Liver (tissue), 9 donors: Measurements from ENCODE around the gene JMJD1C. TPM values are rescaled to one million over a fixed set of nuclear protein-coding genes. Genes with fewer than 3 reads are reported as not detected.

Source experiments
- DNase-seq: peaks from one replicate; pipeline ENCODE4 v3.0.0-alpha.2; 2017; ENCODE audit warnings: low spot score
- H3K27ac ChIP-seq, 2 donors: one replicate each; pipeline ENCODE4 v1.7.0; 2013; ENCODE audit warnings: inconsistent platforms in 2 of 2, low read length in 2 of 2, control low read depth in 1 of 2, low read depth in 1 of 2, mild to moderate bottlenecking in 1 of 2
- H3K27me3 ChIP-seq, 4 donors: one replicate each; pipeline versions ENCODE4 v1.6.1 to v1.7.0; 2013; ENCODE audit warnings: low read length in 3 of 4, inconsistent platforms in 1 of 4, mild to moderate bottlenecking in 1 of 4, moderate library complexity in 1 of 4; ENCODE audit not compliant: control insufficient read depth in 4 of 4, insufficient read depth in 4 of 4
- H3K36me3 ChIP-seq, 4 donors: one replicate each; pipeline versions ENCODE4 v1.6.1 to v1.7.0; 2013; ENCODE audit warnings: low read length in 3 of 4, mild to moderate bottlenecking in 3 of 4, low read depth in 1 of 4, moderate library complexity in 1 of 4; ENCODE audit not compliant: control insufficient read depth in 4 of 4, insufficient read depth in 3 of 4
- H3K4me1 ChIP-seq, 4 donors: one replicate each; pipeline versions ENCODE4 v1.6.1 to v1.7.0; 2013; ENCODE audit warnings: low read length in 3 of 4, mild to moderate bottlenecking in 3 of 4, moderate library complexity in 1 of 4; ENCODE audit not compliant: control insufficient read depth in 4 of 4, insufficient read depth in 4 of 4
- H3K4me3 ChIP-seq, 3 donors: one replicate each; pipeline versions ENCODE4 v1.6.1 to v1.7.0; 2013; ENCODE audit warnings: low read length in 3 of 3, control low read depth in 1 of 3, low read depth in 1 of 3, mild to moderate bottlenecking in 1 of 3
- H3K9ac ChIP-seq, 2 donors: one replicate each; pipeline ENCODE4 v1.7.0; 2013; ENCODE audit warnings: low read length in 2 of 2, mild to moderate bottlenecking in 2 of 2, moderate library complexity in 2 of 2, control low read depth in 1 of 2, low read depth in 1 of 2
- H3K9me3 ChIP-seq, 4 donors: one replicate each; pipeline versions ENCODE4 v1.6.1 to v1.7.0; 2013; ENCODE audit warnings: low read length in 3 of 4; ENCODE audit not compliant: control insufficient read depth in 4 of 4
- EGR1 ChIP-seq, 2 donors: IDR thresholded peaks; 2 replicates each; pipeline ENCODE4 v1.6.1; 2016 to 2018; ENCODE audit warnings: antibody characterized with exemption in 2 of 2, low read depth in 2 of 2
- FOXA1 ChIP-seq: IDR thresholded peaks from 2 replicates; pipeline ENCODE4 v1.6.1; 2016; ENCODE audit warnings: antibody characterized with exemption
- FOXA2 ChIP-seq: IDR thresholded peaks from 2 replicates; pipeline ENCODE4 v1.6.1; 2016; ENCODE audit warnings: antibody characterized with exemption
- GABPA ChIP-seq, 2 donors: IDR thresholded peaks in 1 of 2; conservative IDR thresholded peaks in 1 of 2; 2 replicates each; pipeline ENCODE4 v1.6.1; 2016; ENCODE audit warnings: antibody characterized with exemption in 2 of 2, mild to moderate bottlenecking in 1 of 2, moderate library complexity in 1 of 2
- HNF4A ChIP-seq, 2 donors: conservative IDR thresholded peaks; 2 replicates each; pipeline ENCODE4 v1.6.1; 2016; ENCODE audit warnings: antibody characterized with exemption in 2 of 2, mild to moderate bottlenecking in 2 of 2
- HNF4G ChIP-seq: IDR thresholded peaks from 2 replicates; pipeline ENCODE4 v1.6.1; 2016; ENCODE audit warnings: antibody characterized with exemption
- JUND ChIP-seq, 2 donors: IDR thresholded peaks; 2 replicates each; pipeline ENCODE4 v1.6.1; 2016; ENCODE audit warnings: antibody characterized with exemption in 2 of 2
- MAX ChIP-seq: IDR thresholded peaks from 2 replicates; pipeline ENCODE4 v1.6.1; 2016; ENCODE audit warnings: antibody characterized with exemption
- RAD21 ChIP-seq, 2 donors: IDR thresholded peaks; 2 replicates each; pipeline ENCODE4 v1.6.1; 2016; ENCODE audit warnings: antibody characterized with exemption in 2 of 2, mild to moderate bottlenecking in 2 of 2
- RXRA ChIP-seq, 2 donors: IDR thresholded peaks; 2 replicates each; pipeline ENCODE4 v1.6.1; 2017 to 2018; ENCODE audit warnings: antibody characterized with exemption in 2 of 2, mild to moderate bottlenecking in 1 of 2
- TAF1 ChIP-seq: conservative IDR thresholded peaks from 2 replicates; pipeline ENCODE4 v1.6.1; 2016; ENCODE audit warnings: antibody characterized with exemption, mild to moderate bottlenecking
- WGBS: extraction: QIAGEN DNeasy Blood & Tissue Kit; methylation state at CpG from one replicate; pipeline ENCODE4 v1.1.7; 2013; 5-methylcytosine and 5-hydroxymethylcytosine counted together
- polyA plus RNA-seq, 2 donors: library from polyadenylated mRNA; stranded (reverse) in 1 of 2; unstranded in 1 of 2; fragments of 200-250 nt in 1 of 2; fragments of >200 nt in 1 of 2; fragmentation: Nextera tagmentation in 1 of 2; extraction: Ambion mirVana in 1 of 2; gene quantifications; one replicate each; pipeline versions ENCODE4 v1.2.1 to v1.2.3, GENCODE V29; 2013 to 2015
- total RNA-seq, 2 donors: library from RNA; depleted of rRNA; stranded (reverse); fragments of >200 nt; gene quantifications; one replicate each; pipeline ENCODE4 v1.2.3, GENCODE V29; 2014
- TF ChIP-seq, protein P1 (sequence below): fragments of 150-350 bp; IDR thresholded peaks from 2 replicates; pipeline ENCODE4 v1.5.1; 2017; ENCODE audit warnings: improper control_type of control experiment, low read depth, low read length; ENCODE audit not compliant: missing input control
- TF ChIP-seq, protein P2 (sequence below): IDR thresholded peaks from 2 replicates; pipeline ENCODE4 v1.6.1; 2016; ENCODE audit warnings: antibody characterized with exemption
- TF ChIP-seq, protein P3 (sequence below): IDR thresholded peaks from 2 replicates; pipeline ENCODE4 v1.6.1; 2016; ENCODE audit warnings: antibody characterized with exemption
- donor health status: healthy.
- donor health status: healthy.
- donor health status: healthy.
- donor health status: healthy.
- donor health status: healthy.

JMJD1C gene
- total and polyA plus RNA-seq, 4 donors = 11.0 to 93.1 (median 56.0) TPM

- DNase-seq = no peak
- TF ChIP-seq, protein P1, sequence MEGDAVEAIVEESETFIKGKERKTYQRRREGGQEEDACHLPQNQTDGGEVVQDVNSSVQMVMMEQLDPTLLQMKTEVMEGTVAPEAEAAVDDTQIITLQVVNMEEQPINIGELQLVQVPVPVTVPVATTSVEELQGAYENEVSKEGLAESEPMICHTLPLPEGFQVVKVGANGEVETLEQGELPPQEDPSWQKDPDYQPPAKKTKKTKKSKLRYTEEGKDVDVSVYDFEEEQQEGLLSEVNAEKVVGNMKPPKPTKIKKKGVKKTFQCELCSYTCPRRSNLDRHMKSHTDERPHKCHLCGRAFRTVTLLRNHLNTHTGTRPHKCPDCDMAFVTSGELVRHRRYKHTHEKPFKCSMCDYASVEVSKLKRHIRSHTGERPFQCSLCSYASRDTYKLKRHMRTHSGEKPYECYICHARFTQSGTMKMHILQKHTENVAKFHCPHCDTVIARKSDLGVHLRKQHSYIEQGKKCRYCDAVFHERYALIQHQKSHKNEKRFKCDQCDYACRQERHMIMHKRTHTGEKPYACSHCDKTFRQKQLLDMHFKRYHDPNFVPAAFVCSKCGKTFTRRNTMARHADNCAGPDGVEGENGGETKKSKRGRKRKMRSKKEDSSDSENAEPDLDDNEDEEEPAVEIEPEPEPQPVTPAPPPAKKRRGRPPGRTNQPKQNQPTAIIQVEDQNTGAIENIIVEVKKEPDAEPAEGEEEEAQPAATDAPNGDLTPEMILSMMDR = no peak
- TF ChIP-seq RXRA (IDR thresholded peaks at IDR 0.05) (no peak), MAX (no peak), HNF4G (no peak), JUND (IDR thresholded peaks at IDR 0.05) (no peak), EGR1 (IDR thresholded peaks at IDR 0.05; ENCODE audit: low read depth in 2 of 2) (no peak), FOXA2 (no peak), HNF4A (conservative IDR thresholded peaks at IDR 0.05) (no peak), TAF1 (no peak), GABPA (IDR thresholded peaks at IDR 0.05 in 1 of 2, conservative IDR thresholded peaks at IDR 0.05 in 1 of 2) (no peak)
- TF ChIP-seq, protein P2, sequence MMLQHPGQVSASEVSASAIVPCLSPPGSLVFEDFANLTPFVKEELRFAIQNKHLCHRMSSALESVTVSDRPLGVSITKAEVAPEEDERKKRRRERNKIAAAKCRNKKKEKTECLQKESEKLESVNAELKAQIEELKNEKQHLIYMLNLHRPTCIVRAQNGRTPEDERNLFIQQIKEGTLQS = no peak
- TF ChIP-seq, protein P3, sequence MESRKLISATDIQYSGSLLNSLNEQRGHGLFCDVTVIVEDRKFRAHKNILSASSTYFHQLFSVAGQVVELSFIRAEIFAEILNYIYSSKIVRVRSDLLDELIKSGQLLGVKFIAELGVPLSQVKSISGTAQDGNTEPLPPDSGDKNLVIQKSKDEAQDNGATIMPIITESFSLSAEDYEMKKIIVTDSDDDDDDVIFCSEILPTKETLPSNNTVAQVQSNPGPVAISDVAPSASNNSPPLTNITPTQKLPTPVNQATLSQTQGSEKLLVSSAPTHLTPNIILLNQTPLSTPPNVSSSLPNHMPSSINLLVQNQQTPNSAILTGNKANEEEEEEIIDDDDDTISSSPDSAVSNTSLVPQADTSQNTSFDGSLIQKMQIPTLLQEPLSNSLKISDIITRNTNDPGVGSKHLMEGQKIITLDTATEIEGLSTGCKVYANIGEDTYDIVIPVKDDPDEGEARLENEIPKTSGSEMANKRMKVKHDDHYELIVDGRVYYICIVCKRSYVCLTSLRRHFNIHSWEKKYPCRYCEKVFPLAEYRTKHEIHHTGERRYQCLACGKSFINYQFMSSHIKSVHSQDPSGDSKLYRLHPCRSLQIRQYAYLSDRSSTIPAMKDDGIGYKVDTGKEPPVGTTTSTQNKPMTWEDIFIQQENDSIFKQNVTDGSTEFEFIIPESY = no peak
- Histone ChIP-seq H3K9me3 (no peaks in the 10 kb centered on the region), H3K36me3 (peaks cover under 1 to 4% (median 2%) of the 10 kb centered on the region in 4 donors), H3K4me1 (peaks cover 6 to 16% (median 9%) of the 10 kb centered on the region in 4 donors), H3K27ac (no peak overlapping the region), H3K4me3 (no peak overlapping the region), H3K9ac (no peak overlapping the region), H3K27me3 (no peaks in the 10 kb centered on the region)
- 66% methylated on average over 2 of the region's 2 CpGs for WGBS
These were observed 304.2 kb downstream of the JMJD1C start for GRCh38 chr10:63161592-63161991.

DNA sequence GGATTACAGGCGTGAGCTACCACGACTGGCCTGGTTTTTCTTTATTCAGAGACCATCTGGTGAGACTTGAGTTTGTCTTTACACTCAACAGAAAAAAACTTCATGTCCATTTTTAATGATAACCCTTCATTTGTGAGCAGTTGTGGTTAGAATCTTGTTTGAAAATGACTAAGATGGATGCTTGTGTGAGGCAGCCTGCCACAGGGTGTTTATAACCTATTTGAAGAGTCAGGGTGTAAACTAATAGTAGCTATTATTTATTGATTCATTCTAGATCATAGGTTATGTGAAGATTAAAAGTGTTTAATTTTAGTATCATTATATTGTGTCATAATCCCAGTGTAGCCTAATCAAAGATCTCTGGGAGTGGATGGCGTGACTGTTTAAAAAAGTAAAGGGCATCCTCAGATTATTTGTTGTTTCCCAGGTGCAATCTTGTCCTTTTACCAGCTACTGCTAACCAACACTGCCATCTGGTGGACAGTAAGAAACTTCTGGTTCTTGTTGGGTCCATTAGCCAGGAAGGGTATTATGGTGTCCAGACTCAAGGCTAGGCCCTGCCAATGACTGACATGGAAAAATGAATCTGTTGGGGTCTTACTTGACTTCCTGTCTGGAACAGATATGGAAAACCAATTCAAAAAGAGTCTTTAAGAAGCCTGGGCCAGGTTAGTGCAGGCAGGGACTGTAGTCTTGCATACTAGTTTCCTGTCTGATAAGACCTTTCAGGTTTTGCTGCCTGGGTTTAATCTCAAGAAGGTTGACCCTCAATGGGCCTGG, 307.7 kb downstream of the JMJD1C start:
- H3K9ac ChIP-seq = no peak overlapping the region
- H3K9me3 ChIP-seq = no peaks in the 10 kb centered on the region
- peaks cover 0 to 21% (median 14%) of the 10 kb centered on the region in 4 donors for H3K36me3 ChIP-seq
- H3K27me3 ChIP-seq = no peaks in the 10 kb centered on the region
- peaks cover 0 to 6% (median 1%) of the 10 kb centered on the region in 4 donors for H3K4me1 ChIP-seq
- no peak overlapping the region for H3K4me3 ChIP-seq
- peak overlapping the region in 1 of 2 donors; percentile 48 for H3K27ac ChIP-seq
- no peak for DNase-seq
- 64% methylated on average over 3 of the region's 3 CpGs for WGBS
- TF ChIP-seq FOXA1 (no peak), RAD21 (IDR thresholded peaks at IDR 0.05) (peak; percentile 98 to 99), HNF4A (conservative IDR thresholded peaks at IDR 0.05) (no peak)
- TF ChIP-seq, protein P1 = peak; percentile 76
